Adrenal gland (tissue), 5 donors: ENCODE measurements around the gene MCU.

Experiments
- POLR2A ChIP-seq, 2 donors: fragments of 450-650 bp; IDR thresholded peaks; one replicate each; pipeline ENCODE4 v1.6.1; 2017; ENCODE audit warnings: antibody characterized with exemption in 2 of 2, mild to moderate bottlenecking in 2 of 2, moderate library complexity in 1 of 2
- TF ChIP-seq, protein P1 (sequence below), 6 experiments: fragments of 450-650 bp in 4 of 6; fragments of 200-600 bp in 2 of 6; sonication (generic) in 1 of 6; IDR thresholded peaks; 1 replicate in 5 of 6; 2 replicates in 1 of 6; pipeline versions ENCODE4 v1.5.1 to v1.8.0; 2016 to 2021; ENCODE audit warnings: antibody characterized with exemption in 6 of 6, mild to moderate bottlenecking in 2 of 6, moderate library complexity in 1 of 6
- donor health status: DM: no; HTN: no; CAD: no.

DNA sequence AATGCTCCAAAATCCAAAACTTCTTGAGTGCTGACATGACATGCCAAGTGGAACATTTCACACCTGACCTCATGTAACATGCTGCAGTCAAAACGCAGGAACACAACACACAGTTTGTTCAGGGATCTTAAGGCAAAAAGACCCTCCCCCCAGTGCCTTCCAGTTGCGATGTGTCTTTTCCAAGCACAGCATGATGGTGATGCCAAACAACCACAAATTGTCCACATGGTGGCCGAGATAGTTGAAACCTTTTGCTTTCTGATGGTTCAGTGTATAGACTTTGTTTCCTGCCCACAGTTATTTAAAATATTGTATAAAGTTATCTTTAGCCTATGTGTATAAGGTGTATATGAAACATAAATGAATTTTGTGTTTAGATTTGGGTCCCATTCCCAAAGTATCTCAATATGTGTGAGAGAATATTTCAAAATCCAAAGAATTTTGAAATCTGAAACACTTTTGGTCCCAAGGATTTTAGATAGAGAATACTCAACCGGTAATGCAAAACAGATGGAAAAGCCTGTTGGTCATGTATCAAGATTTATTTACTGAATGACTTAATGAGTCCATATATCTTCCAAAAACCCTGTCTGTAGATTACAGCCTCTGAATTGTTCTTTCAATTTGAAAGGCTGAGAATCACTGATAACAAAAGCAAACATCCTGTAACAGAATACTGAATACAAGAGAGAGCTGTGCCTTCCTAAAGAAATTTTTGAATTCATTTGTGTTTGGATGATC, 108.2 kb downstream of the MCU start:
- TF ChIP-seq, protein P1, sequence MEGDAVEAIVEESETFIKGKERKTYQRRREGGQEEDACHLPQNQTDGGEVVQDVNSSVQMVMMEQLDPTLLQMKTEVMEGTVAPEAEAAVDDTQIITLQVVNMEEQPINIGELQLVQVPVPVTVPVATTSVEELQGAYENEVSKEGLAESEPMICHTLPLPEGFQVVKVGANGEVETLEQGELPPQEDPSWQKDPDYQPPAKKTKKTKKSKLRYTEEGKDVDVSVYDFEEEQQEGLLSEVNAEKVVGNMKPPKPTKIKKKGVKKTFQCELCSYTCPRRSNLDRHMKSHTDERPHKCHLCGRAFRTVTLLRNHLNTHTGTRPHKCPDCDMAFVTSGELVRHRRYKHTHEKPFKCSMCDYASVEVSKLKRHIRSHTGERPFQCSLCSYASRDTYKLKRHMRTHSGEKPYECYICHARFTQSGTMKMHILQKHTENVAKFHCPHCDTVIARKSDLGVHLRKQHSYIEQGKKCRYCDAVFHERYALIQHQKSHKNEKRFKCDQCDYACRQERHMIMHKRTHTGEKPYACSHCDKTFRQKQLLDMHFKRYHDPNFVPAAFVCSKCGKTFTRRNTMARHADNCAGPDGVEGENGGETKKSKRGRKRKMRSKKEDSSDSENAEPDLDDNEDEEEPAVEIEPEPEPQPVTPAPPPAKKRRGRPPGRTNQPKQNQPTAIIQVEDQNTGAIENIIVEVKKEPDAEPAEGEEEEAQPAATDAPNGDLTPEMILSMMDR (IDR thresholded peaks at IDR 0.05): no peak
- TF ChIP-seq POLR2A (IDR thresholded peaks at IDR 0.05): no peak
